ENCODE data around the gene FBXO31.

Gene FBXO31

GRCh38 chr16:87305505-87306391, 77.8 kb downstream of the FBXO31 start:
- DNase-seq = no peak

GRCh38 chr16:87304951-87305350, 78.6 kb downstream of the FBXO31 start:
- no peak for DNase-seq

DNA sequence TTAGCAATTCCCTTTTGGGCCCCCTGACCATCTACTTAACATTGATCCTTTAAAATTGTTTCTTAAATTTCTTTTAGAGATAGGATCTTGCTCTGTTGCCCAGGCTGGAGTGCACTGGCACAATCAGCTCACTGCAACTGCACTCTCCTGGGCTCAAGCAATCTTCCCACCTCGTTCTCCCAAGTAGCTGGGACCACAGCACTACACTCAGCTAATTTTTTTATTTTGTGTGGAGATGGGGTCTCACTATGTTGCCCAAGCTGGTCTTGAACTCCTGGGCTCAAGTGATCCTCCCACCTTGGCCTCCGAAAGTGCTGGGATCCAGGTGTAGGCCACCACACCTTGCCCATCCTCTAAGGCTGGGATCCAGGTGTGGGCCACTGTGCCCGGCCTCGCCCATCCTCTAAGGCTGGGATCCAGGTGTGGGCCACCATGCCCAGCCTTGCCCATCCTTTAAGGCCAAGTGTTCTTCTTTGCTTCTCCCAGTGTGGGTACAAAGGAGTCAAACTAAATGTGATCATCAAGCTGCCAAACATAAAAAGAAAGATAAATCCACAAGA, 79.5 kb downstream of the FBXO31 start:
- no peak for DNase-seq

- DNase-seq = no peak
These were observed 80.1 kb downstream of the FBXO31 start for GRCh38 chr16:87303431-87303930.

DNA sequence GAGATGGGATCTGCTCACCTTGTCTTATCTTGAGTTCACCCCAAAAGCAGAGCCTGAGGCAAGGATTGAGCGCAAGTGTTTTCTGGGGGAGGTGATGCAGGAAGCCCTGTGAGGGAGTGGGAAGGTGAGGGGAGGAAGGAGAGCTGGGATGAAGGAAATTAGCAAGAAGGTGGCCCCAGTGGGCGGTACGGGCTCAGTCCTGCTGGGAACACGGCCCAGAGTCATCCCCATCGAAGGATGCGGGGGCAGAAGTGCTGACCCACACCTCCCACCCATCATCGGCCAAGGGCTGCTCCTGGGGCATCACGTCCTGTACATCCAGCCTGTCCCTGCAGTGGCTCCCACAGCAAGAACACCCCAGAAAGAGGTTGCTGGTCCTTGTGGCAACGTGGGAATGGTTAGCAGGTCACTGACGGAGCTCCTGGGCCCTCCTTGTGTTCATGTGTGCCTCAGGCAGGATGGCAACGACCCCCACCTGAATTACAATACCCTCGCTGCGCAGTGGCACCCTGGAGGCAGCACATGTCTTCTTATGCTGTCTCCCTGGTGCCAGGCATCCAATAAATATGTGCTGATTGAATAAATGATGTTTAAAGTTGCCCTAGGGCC, 84.6 kb downstream of the FBXO31 start:
- no peak for DNase-seq

DNA sequence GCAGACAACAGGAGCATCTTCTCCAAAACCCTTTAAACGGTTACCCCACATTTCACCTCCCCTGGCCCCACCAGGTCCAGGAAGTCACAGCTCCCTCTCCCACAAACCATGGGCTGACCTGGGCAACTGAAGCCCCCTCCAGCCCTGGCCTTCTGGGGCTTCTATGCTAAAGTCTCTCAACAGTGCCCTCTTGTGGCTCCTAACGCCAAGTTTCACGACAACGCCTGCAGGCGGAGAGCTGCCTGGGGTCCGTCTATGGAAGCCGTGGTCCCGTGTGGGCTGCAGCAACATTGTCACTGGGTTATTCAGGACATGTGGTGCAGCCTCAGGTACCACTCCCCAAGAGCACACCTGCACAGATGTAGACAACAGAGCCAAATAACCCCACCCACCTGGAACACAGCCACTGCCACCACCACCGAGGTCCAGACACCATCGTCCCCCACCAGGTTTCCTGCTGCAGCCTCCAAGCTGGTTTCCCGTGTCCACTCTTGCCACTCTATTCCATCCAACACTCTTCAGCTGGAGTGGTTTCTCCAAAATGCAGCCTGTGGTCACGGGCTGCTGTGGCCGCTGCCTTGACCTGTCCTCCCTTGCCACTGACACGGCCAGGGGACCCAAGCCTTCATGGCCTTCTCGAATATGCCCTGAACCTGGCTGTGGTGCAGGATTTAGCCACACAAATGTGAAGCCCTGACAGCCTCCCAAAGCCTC, 85.5 kb downstream of the FBXO31 start:
- DNase-seq = no peak

DNA sequence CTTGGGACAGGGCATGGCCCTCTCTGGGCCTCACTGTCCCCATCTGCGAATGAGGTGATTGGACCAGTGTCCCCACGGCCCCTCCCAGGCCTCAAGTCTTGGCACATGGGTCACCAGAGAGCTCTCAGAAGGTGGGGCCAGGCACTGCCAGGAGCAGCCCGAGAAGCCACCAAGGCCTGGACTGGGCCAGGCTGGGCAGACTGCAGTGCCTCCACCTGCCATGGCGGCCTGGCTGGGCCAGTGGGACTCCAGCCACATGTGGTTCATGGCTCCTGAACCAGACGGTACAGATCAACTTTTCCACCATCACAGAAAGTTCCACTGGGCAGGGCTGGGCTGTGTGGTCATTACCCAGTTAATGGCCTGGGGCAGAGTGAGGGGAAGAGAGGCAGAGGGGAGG, 86.2 kb downstream of the FBXO31 start:
- no peak for DNase-seq

GRCh38 chr16:87295661-87296531, 87.7 kb downstream of the FBXO31 start:
- no peak for DNase-seq

DNA sequence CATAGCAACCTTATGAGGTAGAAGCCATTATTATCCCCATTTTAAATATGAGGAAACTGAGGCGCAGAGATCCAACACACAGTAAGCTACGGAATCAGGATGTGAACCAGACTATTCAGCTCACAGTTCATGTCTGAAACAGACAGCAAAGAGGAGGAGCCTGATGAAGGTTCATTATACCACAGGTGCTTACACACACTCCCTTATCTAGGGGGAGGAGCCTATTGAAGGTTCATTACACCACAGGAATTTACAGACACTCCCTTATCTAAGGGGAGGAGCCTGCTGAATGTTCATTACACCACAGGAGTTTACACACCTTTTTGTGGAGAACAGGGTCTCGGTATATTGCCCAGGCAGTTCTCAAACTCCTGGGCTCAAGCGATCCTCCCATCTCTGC, 88.3 kb downstream of the FBXO31 start:
- no peak for DNase-seq

GRCh38 chr16:87293990-87294389, 89.6 kb downstream of the FBXO31 start:
- DNase-seq = no peak

DNA sequence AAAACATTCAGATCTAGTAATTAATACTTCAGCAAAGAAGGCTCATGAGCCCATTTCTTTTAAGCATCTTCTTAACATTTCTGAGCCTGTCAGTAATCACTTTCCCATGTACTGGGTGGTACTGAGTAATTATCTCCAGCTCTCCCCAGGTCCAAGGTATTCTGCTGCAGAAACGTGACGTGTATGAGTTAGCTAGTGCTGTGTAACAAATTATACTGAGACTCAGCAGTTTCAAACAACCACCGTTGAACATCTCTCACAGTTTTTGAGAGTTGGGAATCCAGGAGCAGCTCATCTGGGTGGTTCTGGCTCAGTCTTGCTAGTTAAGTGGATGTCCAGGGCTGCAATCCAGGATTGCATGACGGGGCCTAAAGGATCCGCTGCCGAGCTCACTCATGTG, 91.6 kb downstream of the FBXO31 start:
- no peak for DNase-seq

- DNase-seq = no peak
These were observed 94.7 kb downstream of the FBXO31 start for GRCh38 chr16:87288753-87289362.

- no peak for DNase-seq
These were observed 96.5 kb downstream of the FBXO31 start for GRCh38 chr16:87286839-87287626.

- DNase-seq = no peak
These were observed 99.4 kb downstream of the FBXO31 start for GRCh38 chr16:87284183-87284582.

DNA sequence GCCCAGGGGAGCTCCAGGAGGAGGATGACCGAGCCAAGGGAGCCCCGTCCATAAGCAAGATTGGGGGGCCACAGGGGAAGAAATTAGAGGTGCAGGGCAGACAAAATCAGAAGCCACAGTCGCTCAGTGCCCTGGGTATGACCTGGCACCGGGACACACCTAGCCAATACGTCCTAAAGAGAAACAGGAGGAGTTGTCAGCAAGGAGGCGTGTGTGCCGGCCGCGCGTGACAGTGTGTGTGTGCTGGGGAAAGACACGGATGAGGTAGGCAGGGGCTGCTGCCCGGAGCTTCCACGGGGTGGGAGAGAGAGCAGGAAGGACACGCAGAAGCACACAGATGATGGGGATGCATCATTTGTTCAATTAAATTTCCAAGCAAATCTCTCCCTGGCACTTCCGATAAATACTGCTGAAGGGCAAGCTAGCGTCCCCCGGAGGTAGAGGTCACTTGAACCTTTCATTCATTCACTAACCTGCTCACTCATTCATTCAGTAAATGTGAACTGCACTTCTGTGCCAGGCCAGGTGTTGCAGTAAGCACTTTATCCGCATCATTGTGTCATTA, 104.4 kb downstream of the FBXO31 start:
- DNase-seq = no peak

GRCh38 chr16:87278191-87279093, 105.1 kb downstream of the FBXO31 start:
- DNase-seq = peak; percentile 21
